ENCODE measurements around the gene BCOR.

DNA sequence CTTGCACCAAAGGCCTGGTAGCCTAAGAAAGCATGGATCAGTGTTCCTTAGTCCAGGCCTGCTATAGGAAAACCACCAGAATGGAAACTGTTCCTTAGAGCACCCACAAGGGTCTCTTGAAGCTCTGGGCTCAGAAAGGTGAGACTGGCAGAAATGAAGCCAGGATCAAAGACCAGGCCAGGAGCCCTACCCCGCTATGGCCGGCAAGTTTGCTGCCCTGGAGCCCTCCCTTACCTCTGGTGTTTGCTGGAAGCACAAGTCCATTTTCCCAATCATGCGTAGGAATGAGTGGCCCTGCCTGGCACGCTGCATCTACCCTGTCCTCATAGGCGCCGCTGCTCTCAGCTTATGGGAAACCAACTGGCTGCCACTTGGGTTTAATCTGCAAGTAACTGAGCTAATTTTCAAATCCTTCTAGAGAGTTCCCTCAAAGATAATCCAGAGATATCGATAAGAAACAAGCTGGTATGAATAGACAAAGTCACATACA lies 37.4 kb downstream of the BCOR start:
- TF ChIP-seq EZH2phosphoT487 (IDR thresholded peaks at IDR 0.05; ENCODE audit: borderline replicate concordance): no peak
- TF ChIP-seq, protein P1, sequence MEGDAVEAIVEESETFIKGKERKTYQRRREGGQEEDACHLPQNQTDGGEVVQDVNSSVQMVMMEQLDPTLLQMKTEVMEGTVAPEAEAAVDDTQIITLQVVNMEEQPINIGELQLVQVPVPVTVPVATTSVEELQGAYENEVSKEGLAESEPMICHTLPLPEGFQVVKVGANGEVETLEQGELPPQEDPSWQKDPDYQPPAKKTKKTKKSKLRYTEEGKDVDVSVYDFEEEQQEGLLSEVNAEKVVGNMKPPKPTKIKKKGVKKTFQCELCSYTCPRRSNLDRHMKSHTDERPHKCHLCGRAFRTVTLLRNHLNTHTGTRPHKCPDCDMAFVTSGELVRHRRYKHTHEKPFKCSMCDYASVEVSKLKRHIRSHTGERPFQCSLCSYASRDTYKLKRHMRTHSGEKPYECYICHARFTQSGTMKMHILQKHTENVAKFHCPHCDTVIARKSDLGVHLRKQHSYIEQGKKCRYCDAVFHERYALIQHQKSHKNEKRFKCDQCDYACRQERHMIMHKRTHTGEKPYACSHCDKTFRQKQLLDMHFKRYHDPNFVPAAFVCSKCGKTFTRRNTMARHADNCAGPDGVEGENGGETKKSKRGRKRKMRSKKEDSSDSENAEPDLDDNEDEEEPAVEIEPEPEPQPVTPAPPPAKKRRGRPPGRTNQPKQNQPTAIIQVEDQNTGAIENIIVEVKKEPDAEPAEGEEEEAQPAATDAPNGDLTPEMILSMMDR (conservative IDR thresholded peaks at IDR 0.05; ENCODE audit: low read length): no peak
